Measurements from ENCODE around the gene CCDC177.

CCDC177 gene

GRCh38 chr14:69527635-69528034 is 47.0 kb downstream of the CCDC177 start:
- no peak for DNase-seq

GRCh38 chr14:69525896-69526295 is 48.8 kb downstream of the CCDC177 start:
- no peak for DNase-seq

DNA sequence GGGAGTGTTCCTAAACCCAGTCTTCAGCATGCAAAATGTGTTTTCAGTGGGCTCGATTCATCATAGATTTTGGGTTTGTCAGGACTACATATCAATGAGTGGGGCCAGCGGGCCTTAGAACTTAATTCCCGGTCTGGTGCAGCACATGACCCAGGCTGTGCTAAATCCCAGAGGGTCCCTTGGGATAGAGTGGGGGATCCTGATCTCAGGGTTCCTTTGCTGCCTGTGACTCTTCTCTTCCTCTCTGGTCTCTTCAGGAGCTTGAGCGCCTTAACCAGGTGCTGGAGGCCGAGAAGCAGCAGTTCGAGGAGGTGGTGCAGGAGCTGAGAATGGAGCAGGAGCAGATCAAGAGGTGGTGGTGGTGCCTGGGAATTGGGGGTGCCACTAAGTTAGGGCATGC is 52.6 kb downstream of the CCDC177 start:
- no peak for DNase-seq

Data from activated CD4-positive, CD25-positive, alpha-beta regulatory T cell (primary cell).